Nephron (organoid): ENCODE data around the gene PACRG.

ENCODE experiments used
- H3K27ac Mint-ChIP-seq, 3 experiments: 2 replicates each; pipeline ENCODE4 v1.8.0; 2020; ENCODE audit warnings: mixed read lengths in 3 of 3, mild to moderate bottlenecking in 2 of 3, moderate library complexity in 1 of 3
- H3K27me3 Mint-ChIP-seq: 2 replicates; pipeline ENCODE4 v1.8.0; 2021; ENCODE audit warnings: low read depth, mild to moderate bottlenecking, moderate library complexity, mixed read lengths
- H3K36me3 Mint-ChIP-seq: 2 replicates; pipeline ENCODE4 v1.8.0; 2020; ENCODE audit warnings: low read depth, mixed read lengths
- H3K4me1 Mint-ChIP-seq: 2 replicates; pipeline ENCODE4 v1.8.0; 2020; ENCODE audit warnings: mixed read lengths
- H3K4me3 Mint-ChIP-seq, 3 experiments: 2 replicates each; pipeline ENCODE4 v1.8.0; 2020; ENCODE audit warnings: mild to moderate bottlenecking in 3 of 3, mixed read lengths in 3 of 3, moderate library complexity in 2 of 3
- H3K9me3 Mint-ChIP-seq: 2 replicates; pipeline ENCODE4 v1.8.0; 2020; ENCODE audit warnings: mixed read lengths
- TF ChIP-seq, protein P1 (sequence below), 3 experiments: fragments of 200-600 bp; sonication (generic); IDR thresholded peaks; one replicate each; pipeline ENCODE4 v1.5.0; 2021; ENCODE audit warnings: antibody characterized with exemption in 3 of 3; ENCODE audit not compliant: unreplicated experiment in 3 of 3

PACRG gene

GRCh38 chr6:163057260-163057659 lies 329.5 kb downstream of the PACRG start:
- Mint-ChIP-seq H3K9me3 (peaks cover 2% of the 10 kb centered on the region), H3K36me3 (no peaks in the 10 kb centered on the region), H3K27ac (no peak overlapping the region), H3K4me1 (no peaks in the 10 kb centered on the region), H3K4me3 (no peak overlapping the region), H3K27me3 (no peaks in the 10 kb centered on the region)
- TF ChIP-seq, protein P1, sequence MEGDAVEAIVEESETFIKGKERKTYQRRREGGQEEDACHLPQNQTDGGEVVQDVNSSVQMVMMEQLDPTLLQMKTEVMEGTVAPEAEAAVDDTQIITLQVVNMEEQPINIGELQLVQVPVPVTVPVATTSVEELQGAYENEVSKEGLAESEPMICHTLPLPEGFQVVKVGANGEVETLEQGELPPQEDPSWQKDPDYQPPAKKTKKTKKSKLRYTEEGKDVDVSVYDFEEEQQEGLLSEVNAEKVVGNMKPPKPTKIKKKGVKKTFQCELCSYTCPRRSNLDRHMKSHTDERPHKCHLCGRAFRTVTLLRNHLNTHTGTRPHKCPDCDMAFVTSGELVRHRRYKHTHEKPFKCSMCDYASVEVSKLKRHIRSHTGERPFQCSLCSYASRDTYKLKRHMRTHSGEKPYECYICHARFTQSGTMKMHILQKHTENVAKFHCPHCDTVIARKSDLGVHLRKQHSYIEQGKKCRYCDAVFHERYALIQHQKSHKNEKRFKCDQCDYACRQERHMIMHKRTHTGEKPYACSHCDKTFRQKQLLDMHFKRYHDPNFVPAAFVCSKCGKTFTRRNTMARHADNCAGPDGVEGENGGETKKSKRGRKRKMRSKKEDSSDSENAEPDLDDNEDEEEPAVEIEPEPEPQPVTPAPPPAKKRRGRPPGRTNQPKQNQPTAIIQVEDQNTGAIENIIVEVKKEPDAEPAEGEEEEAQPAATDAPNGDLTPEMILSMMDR (IDR thresholded peaks at IDR 0.05; ENCODE audit: unreplicated experiment in 3 of 3), result no peak

- Mint-ChIP-seq H3K4me1 (no peaks in the 10 kb centered on the region), H3K27ac (no peak overlapping the region), H3K9me3 (peaks cover 2% of the 10 kb centered on the region), H3K27me3 (no peaks in the 10 kb centered on the region), H3K4me3 (no peak overlapping the region), H3K36me3 (no peaks in the 10 kb centered on the region)
- TF ChIP-seq, protein P1 (IDR thresholded peaks at IDR 0.05; ENCODE audit: unreplicated experiment in 3 of 3), result no peak
Measured at GRCh38 chr6:163062790-163063189, 335.0 kb downstream of the PACRG start.

GRCh38 chr6:163063561-163063960 lies 335.8 kb downstream of the PACRG start:
- Mint-ChIP-seq H3K36me3 (no peaks in the 10 kb centered on the region), H3K4me1 (no peaks in the 10 kb centered on the region), H3K4me3 (no peak overlapping the region), H3K27ac (no peak overlapping the region), H3K27me3 (no peaks in the 10 kb centered on the region), H3K9me3 (peaks cover 2% of the 10 kb centered on the region)
- TF ChIP-seq, protein P1 (IDR thresholded peaks at IDR 0.05; ENCODE audit: unreplicated experiment in 3 of 3), result no peak

DNA sequence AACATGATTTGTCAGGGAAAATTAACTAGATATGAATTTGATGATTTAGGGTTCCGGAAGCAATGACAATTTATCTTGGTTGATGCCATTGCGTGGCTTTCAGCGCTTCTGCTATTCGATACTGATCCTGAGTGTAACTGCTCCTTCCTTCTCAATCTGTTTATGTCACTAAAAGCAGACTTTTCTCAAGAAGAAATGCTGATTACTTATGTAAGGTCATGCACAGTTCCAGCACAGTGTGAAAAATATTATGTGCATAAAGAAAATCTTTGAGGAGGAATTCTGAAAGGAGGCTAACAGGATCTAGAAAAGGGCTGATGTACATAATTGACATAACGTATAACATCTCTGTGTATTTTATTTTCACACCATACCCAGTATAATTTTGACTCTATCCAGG lies 336.6 kb downstream of the PACRG start:
- no peaks in the 10 kb centered on the region for H3K9me3 Mint-ChIP-seq
- H3K4me1 Mint-ChIP-seq, result no peaks in the 10 kb centered on the region
- TF ChIP-seq, protein P1 (IDR thresholded peaks at IDR 0.05; ENCODE audit: unreplicated experiment in 3 of 3), result no peak
- H3K36me3 Mint-ChIP-seq, result no peaks in the 10 kb centered on the region
- no peak overlapping the region for H3K27ac Mint-ChIP-seq
- H3K27me3 Mint-ChIP-seq, result no peaks in the 10 kb centered on the region
- no peak overlapping the region for H3K4me3 Mint-ChIP-seq

- no peaks in the 10 kb centered on the region for H3K27me3 Mint-ChIP-seq
- no peak overlapping the region for H3K27ac Mint-ChIP-seq
- H3K9me3 Mint-ChIP-seq, result no peaks in the 10 kb centered on the region
- TF ChIP-seq, protein P1 (IDR thresholded peaks at IDR 0.05; ENCODE audit: unreplicated experiment in 3 of 3), result no peak
- no peaks in the 10 kb centered on the region for H3K36me3 Mint-ChIP-seq
- no peak overlapping the region for H3K4me3 Mint-ChIP-seq
- H3K4me1 Mint-ChIP-seq, result no peaks in the 10 kb centered on the region
Measured at GRCh38 chr6:163066200-163066599, 338.4 kb downstream of the PACRG start.

DNA sequence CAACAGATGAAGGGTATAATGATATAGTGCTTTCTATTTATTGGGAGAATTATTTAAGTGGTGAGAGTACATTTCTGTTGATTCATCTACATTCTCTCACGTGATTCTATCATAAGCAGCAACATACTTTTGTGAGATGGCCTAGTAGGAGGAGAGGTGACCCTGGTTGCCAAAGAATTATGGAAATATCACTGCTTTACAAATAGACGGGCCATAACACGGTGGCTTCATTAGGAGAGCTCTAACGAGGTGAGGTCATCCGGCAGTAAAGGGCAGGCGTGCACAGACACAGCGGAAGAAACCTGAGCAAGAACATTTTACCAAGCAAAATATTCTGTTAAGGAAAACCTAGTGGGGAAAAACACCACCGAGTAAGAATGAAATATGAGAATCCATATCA lies 349.4 kb downstream of the PACRG start:
- TF ChIP-seq, protein P1 (IDR thresholded peaks at IDR 0.05; ENCODE audit: unreplicated experiment in 3 of 3), result no peak
- H3K9me3 Mint-ChIP-seq, result no peaks in the 10 kb centered on the region
- no peaks in the 10 kb centered on the region for H3K36me3 Mint-ChIP-seq
- no peaks in the 10 kb centered on the region for H3K27me3 Mint-ChIP-seq
- no peak overlapping the region for H3K27ac Mint-ChIP-seq
- no peak overlapping the region for H3K4me3 Mint-ChIP-seq
- H3K4me1 Mint-ChIP-seq, result no peaks in the 10 kb centered on the region
